A673 (cell line): ENCODE measurements around the gene SMIM35. TPM values are rescaled to one million over a fixed set of nuclear protein-coding genes. Genes with fewer than 3 reads are reported as not detected.

ENCODE experiments used
- BruUV-seq: library from RNA; stranded (reverse); fragments of 400-500 nt; replicated peaks from 2 replicates; lab custom pipeline; 2021; lab: Mats Ljungman, UMichigan
- CTCF ChIA-PET: fragments of 300-600 bp; sonication (Branson Sonifier 250); formaldehyde crosslinking; loops from one replicate; lab custom pipeline; 2022; ENCODE audit warnings: antibody characterized with exemption; lab: Charles Lee
- POLR2A ChIA-PET: fragments of 300-600 bp; sonication (Branson Sonifier 250); formaldehyde crosslinking; loops from one replicate; lab custom pipeline; 2022; ENCODE audit warnings: antibody characterized with exemption; ENCODE audit not compliant: low non-redundant PET; lab: Charles Lee
- DNase-seq: peaks from one replicate; pipeline ENCODE4 v3.0.0-alpha.2; 2015; ENCODE audit warnings: low spot score
- H3K27ac ChIP-seq: fragments of 200-600 bp; sonication (generic); 2 replicates; pipeline ENCODE4 v1.5.1; 2016; ENCODE audit warnings: mixed run types, low read depth, mild to moderate bottlenecking, mixed read lengths, antibody characterized with exemption, low read length; ENCODE audit not compliant: poor library complexity, severe bottlenecking
- H3K27me3 ChIP-seq: fragments of 200-600 bp; sonication (generic); replicated peaks from 2 replicates; pipeline ENCODE4 v1.6.1; 2017; ENCODE audit warnings: mixed run types, low read depth, mild to moderate bottlenecking, mixed read lengths, antibody characterized with exemption, low read length; ENCODE audit not compliant: insufficient read depth, poor library complexity
- H3K36me3 ChIP-seq: fragments of 200-600 bp; sonication (generic); 2 replicates; pipeline ENCODE4 v1.6.1; 2016; ENCODE audit warnings: mixed run types, mild to moderate bottlenecking, mixed read lengths, antibody characterized with exemption, low read length; ENCODE audit not compliant: insufficient read depth, poor library complexity, severe bottlenecking
- H3K4me1 ChIP-seq: fragments of 200-600 bp; sonication (generic); 2 replicates; pipeline ENCODE4 v1.6.1; 2017; ENCODE audit warnings: mixed run types, mild to moderate bottlenecking, mixed read lengths, antibody characterized with exemption, low read length; ENCODE audit not compliant: insufficient read depth, poor library complexity, severe bottlenecking
- H3K4me3 ChIP-seq: fragments of 200-600 bp; sonication (generic); 2 replicates; pipeline ENCODE4 v1.5.1; 2016; ENCODE audit warnings: low read depth, mixed run types, mild to moderate bottlenecking, mixed read lengths, low read length; ENCODE audit not compliant: poor library complexity, severe bottlenecking
- H3K9me3 ChIP-seq: fragments of 200-600 bp; sonication (generic); 2 replicates; pipeline ENCODE4 v1.6.1; 2016; ENCODE audit warnings: mixed run types, low read depth, mild to moderate bottlenecking, mixed read lengths, antibody characterized with exemption, low read length; ENCODE audit not compliant: poor library complexity, severe bottlenecking
- CTCF ChIP-seq: fragments of 300-800, 200-600 bp; sonication (generic); conservative IDR thresholded peaks from 2 replicates; pipeline ENCODE4 v1.5.1; 2017; ENCODE audit warnings: low read depth, mild to moderate bottlenecking, antibody characterized with exemption, low read length, moderate library complexity, mixed read lengths
- EZH2 ChIP-seq: fragments of 200-600 bp; sonication (generic); IDR thresholded peaks from 2 replicates; pipeline ENCODE4 v1.6.1; 2017; ENCODE audit warnings: borderline replicate concordance, low read depth, mild to moderate bottlenecking, mixed read lengths, antibody characterized with exemption, low read length; ENCODE audit not compliant: poor library complexity, severe bottlenecking
- intact Hi-C: fragments of 100-400 bp; cut with micrococcal nuclease; formaldehyde crosslinking; loops from one replicate; pipeline ENCODE4 v1.10.0; 2022; ENCODE audit not compliant: unreplicated experiment
- total RNA-seq: library from RNA; stranded (reverse); gene quantifications from 2 replicates; pipeline ENCODE4 v1.2.3, GENCODE V29; 2021

Gene SMIM35
- total RNA-seq, 1 experiment from 2014 or later, result not detected

- POLR2A ChIA-PET, result no interaction called here
- DNase-seq, result no peak
- H3K4me3 ChIP-seq, result no peak overlapping the region
- H3K4me1 ChIP-seq, result no peaks in the 10 kb centered on the region
- CTCF ChIA-PET, result interaction anchor here (0.6 kb wide), 1 partner anchor 243 kb away, joined by 4 read pairs; no protein-coding TSS in a partner anchor
- BruUV-seq, result no TSS peak
- H3K9me3 ChIP-seq, result no peaks in the 10 kb centered on the region
- no peaks in the 10 kb centered on the region for H3K36me3 ChIP-seq
- peaks cover 19% of the 10 kb centered on the region for H3K27me3 ChIP-seq
- intact Hi-C loops, result no loop called here
- TF ChIP-seq EZH2 (no peak), CTCF (no peak)
- H3K27ac ChIP-seq, result no peak overlapping the region
These were observed 25.1 kb downstream of the SMIM35 start for GRCh38 chr11:118061586-118062125.

- Histone ChIP-seq H3K4me1 (no peaks in the 10 kb centered on the region), H3K27ac (no peak overlapping the region), H3K9me3 (no peaks in the 10 kb centered on the region), H3K4me3 (no peak overlapping the region), H3K27me3 (peaks cover 23% of the 10 kb centered on the region), H3K36me3 (no peaks in the 10 kb centered on the region)
- CTCF ChIA-PET, result no interaction called here
- POLR2A ChIA-PET, result no interaction called here
- intact Hi-C loops, result no loop called here
- no peak for DNase-seq
- TF ChIP-seq EZH2 (no peak), CTCF (no peak)
- no TSS peak for BruUV-seq
These were observed 25.9 kb downstream of the SMIM35 start for GRCh38 chr11:118060869-118061268.

DNA sequence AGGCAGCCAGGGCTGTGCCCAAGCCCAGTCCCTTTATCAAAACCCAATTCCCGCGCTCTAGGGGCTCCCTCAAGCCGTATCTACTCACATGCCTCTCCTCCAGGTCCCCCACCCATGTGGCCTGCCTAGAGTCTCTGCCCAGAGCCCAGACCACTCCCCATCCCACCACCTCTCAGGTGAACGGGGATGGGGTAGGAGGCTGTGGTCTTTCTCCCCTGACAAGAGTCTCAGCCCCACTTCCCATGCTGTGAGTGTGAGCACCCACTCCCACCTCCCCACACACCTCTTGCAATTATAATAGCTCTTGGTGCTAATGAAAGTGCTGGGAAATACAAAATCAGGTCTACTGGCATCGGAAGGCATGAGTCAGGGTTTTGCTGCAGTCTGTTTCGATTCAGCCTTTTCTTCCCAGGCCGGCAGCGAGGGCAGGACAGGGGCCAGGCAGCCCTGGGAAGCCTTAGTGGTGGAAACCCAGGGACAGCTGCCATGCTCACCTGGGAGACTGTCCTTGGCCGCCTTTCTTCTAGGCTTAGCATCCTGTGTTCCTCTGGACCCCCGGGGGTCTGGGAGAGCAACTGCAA lies 26.6 kb downstream of the SMIM35 start:
- no peak for TF ChIP-seq EZH2
- no peak for TF ChIP-seq CTCF
- no peaks in the 10 kb centered on the region for H3K36me3 ChIP-seq
- no peak overlapping the region for H3K27ac ChIP-seq
- no peak for DNase-seq
- H3K9me3 ChIP-seq, result no peaks in the 10 kb centered on the region
- intact Hi-C loops, result no loop called here
- H3K27me3 ChIP-seq, result peaks cover 28% of the 10 kb centered on the region
- H3K4me3 ChIP-seq, result no peak overlapping the region
- BruUV-seq, result no TSS peak
- ChIA-PET POLR2A (no interaction called here), CTCF (no interaction called here)
- H3K4me1 ChIP-seq, result no peaks in the 10 kb centered on the region
